Right hindlimb (tissue), 1 donor: ENCODE data around the gene PTK7.

ENCODE experiments used
- DNase-seq: peaks from one replicate; pipeline ENCODE4 v3.0.0-alpha.2; 2018

PTK7 gene

GRCh38 chr6:43146709-43147688 is 70.9 kb downstream of the PTK7 start:
- peak; percentile 53 for DNase-seq

- no peak for DNase-seq
Observed at GRCh38 chr6:43147691-43148477, 71.8 kb downstream of the PTK7 start.

- no peak for DNase-seq
Observed at GRCh38 chr6:43149265-43149664, 73.2 kb downstream of the PTK7 start.

GRCh38 chr6:43150051-43150751 is 74.1 kb downstream of the PTK7 start:
- no peak for DNase-seq

GRCh38 chr6:43159599-43159998 is 83.5 kb downstream of the PTK7 start:
- DNase-seq = no peak

- no peak for DNase-seq
Observed at GRCh38 chr6:43163899-43164298, 87.8 kb downstream of the PTK7 start.

GRCh38 chr6:43170417-43170930 is 94.4 kb downstream of the PTK7 start:
- peak; percentile 92 for DNase-seq

- DNase-seq = peak; percentile 100
Observed at GRCh38 chr6:43170931-43171706, 95.0 kb downstream of the PTK7 start, which contains the start of gene SRF. SRF (plus strand) TSS chr6:43171269; CDS start chr6:43171657, 388 bp downstream.

- peak; percentile 42 for DNase-seq
Observed at GRCh38 chr6:43171707-43172103, 95.6 kb downstream of the PTK7 start.

- DNase-seq = peak; percentile 71
Observed at GRCh38 chr6:43172104-43173007, 96.2 kb downstream of the PTK7 start.

GRCh38 chr6:43173591-43174262 is 97.6 kb downstream of the PTK7 start:
- no peak for DNase-seq

- DNase-seq = peak; percentile 98
Observed at GRCh38 chr6:43174263-43175112, 98.4 kb downstream of the PTK7 start.

- no peak for DNase-seq
Observed at GRCh38 chr6:43175676-43176422, 99.7 kb downstream of the PTK7 start.

GRCh38 chr6:43176423-43176786 is 100.3 kb downstream of the PTK7 start:
- no peak for DNase-seq

- no peak for DNase-seq
Observed at GRCh38 chr6:43178150-43178549, 102.0 kb downstream of the PTK7 start.

GRCh38 chr6:43178951-43179830 is 103.1 kb downstream of the PTK7 start:
- no peak for DNase-seq

- DNase-seq = no peak
Observed at GRCh38 chr6:43180058-43180457, 103.9 kb downstream of the PTK7 start.
